Lung (tissue), 12 donors: ENCODE data around the gene NOSIP. TPM values are rescaled to one million over a fixed set of nuclear protein-coding genes. Genes with fewer than 3 reads are reported as not detected.

Experiments used
- ATAC-seq: fragments of 200-7000 bp; cut with Tn5 transposase; one replicate; pipeline ENCODE4 v1.9.1; 2020; ENCODE audit warnings: moderate number of reproducible peaks; ENCODE audit not compliant: insufficient read depth, low FRiP score
- DNase-seq, 3 donors: peaks; one replicate each; pipeline ENCODE4 v3.0.0-alpha.2; 2013 to 2017
- H3K27ac ChIP-seq, 2 donors: one replicate each; pipeline ENCODE4 v1.5.1; 2013; ENCODE audit warnings: mild to moderate bottlenecking in 2 of 2, moderate library complexity in 2 of 2, control low read depth in 1 of 2, inconsistent platforms in 1 of 2, low read depth in 1 of 2, low read length in 1 of 2
- H3K27me3 ChIP-seq, 3 donors: one replicate each; pipeline ENCODE4 v1.5.1; 2013; ENCODE audit warnings: low read length in 2 of 3; ENCODE audit not compliant: control insufficient read depth in 3 of 3, insufficient read depth in 3 of 3
- H3K36me3 ChIP-seq, 4 donors: one replicate each; pipeline ENCODE4 v1.5.1; 2013; ENCODE audit warnings: low read length in 4 of 4, mild to moderate bottlenecking in 1 of 4, moderate library complexity in 1 of 4; ENCODE audit not compliant: control insufficient read depth in 4 of 4, insufficient read depth in 4 of 4
- H3K4me1 ChIP-seq, 5 donors: one replicate each; pipeline ENCODE4 v1.5.1; 2013; ENCODE audit warnings: low read length in 5 of 5, mild to moderate bottlenecking in 2 of 5, moderate library complexity in 1 of 5; ENCODE audit not compliant: control insufficient read depth in 5 of 5, insufficient read depth in 5 of 5
- H3K4me3 ChIP-seq: one replicate; pipeline ENCODE4 v1.5.1; 2013; ENCODE audit warnings: mild to moderate bottlenecking, control low read depth, moderate library complexity
- H3K9ac ChIP-seq, 2 donors: one replicate each; pipeline ENCODE4 v1.5.1; 2013; ENCODE audit warnings: low read length in 2 of 2, control low read depth in 1 of 2; ENCODE audit not compliant: insufficient read depth in 1 of 2
- H3K9me3 ChIP-seq, 4 donors: one replicate each; pipeline ENCODE4 v1.5.1; 2013; ENCODE audit warnings: low read length in 3 of 4, mild to moderate bottlenecking in 1 of 4, moderate library complexity in 1 of 4; ENCODE audit not compliant: control insufficient read depth in 4 of 4, insufficient read depth in 3 of 4
- WGBS, 2 donors: extraction: QIAGEN DNeasy Blood & Tissue Kit; methylation state at CpG; one replicate each; pipeline ENCODE4 v1.1.7; 2013; 5-methylcytosine and 5-hydroxymethylcytosine counted together
- polyA plus RNA-seq, 2 donors: library from polyadenylated mRNA; stranded (reverse); fragments of 200-250 nt; gene quantifications; one replicate each; pipeline ENCODE4 v1.2.1, GENCODE V29; 2013
- total RNA-seq, 2 donors: library from RNA; depleted of rRNA in 1 of 2; stranded (reverse); fragments of >200 nt in 1 of 2; gene quantifications; one replicate each; pipeline ENCODE4 v1.2.1, GENCODE V29; 2014 to 2021
- TF ChIP-seq, protein P1 (sequence below): IDR thresholded peaks from 2 replicates; pipeline ENCODE4 v1.5.1; 2012; ENCODE audit warnings: mild to moderate bottlenecking; ENCODE audit errors: control extremely low read depth, extremely low read depth
- donor health status: control.
- donor health status: control.
- donor health status: Bipolar disorder and iron deficiency.
- donor health status: healthy.
- donor health status: DM: yes; HTN: yes; CAD: no.

Gene NOSIP
- total and polyA plus RNA-seq, 4 donors = 40.9 to 84.2 (median 62.6) TPM

DNA sequence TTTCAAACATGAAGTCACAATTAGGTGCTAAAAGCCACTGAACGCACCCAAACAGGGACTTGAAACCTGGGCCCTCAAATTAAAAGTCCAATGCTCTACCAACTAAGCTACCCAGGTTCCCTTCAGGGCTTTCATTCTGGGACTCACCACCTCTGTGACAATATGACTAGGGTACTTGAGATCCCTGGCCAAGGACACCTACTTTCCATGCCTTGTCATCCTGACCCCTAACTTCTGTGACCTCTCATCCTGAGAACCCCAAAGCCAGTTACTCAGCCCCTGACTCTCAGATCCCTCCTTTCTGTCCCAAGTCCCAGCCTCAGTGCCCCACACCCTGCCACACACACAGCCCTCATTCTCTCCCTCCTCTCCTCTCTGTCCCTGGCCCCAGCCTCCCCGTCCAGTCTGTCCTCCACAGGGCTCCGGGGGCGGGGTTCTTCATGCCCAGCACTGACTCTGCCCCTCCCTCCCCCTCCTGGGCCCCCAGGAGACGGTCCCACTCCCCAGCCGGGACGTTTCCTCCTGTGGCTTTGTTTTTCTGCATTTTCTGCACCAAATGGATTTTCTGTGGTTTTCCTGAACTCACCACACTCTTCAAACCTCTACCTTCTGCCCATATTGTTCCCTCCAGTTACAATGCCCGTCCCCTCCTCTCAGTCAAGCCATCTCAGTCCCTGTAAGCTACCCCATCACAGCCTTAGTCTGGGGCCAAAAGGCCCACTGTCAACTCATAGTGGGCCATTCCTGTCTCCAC, 45.5 kb downstream of the NOSIP start:
- no peak overlapping the region for H3K4me3 ChIP-seq
- no peak overlapping the region for H3K9ac ChIP-seq

DNA sequence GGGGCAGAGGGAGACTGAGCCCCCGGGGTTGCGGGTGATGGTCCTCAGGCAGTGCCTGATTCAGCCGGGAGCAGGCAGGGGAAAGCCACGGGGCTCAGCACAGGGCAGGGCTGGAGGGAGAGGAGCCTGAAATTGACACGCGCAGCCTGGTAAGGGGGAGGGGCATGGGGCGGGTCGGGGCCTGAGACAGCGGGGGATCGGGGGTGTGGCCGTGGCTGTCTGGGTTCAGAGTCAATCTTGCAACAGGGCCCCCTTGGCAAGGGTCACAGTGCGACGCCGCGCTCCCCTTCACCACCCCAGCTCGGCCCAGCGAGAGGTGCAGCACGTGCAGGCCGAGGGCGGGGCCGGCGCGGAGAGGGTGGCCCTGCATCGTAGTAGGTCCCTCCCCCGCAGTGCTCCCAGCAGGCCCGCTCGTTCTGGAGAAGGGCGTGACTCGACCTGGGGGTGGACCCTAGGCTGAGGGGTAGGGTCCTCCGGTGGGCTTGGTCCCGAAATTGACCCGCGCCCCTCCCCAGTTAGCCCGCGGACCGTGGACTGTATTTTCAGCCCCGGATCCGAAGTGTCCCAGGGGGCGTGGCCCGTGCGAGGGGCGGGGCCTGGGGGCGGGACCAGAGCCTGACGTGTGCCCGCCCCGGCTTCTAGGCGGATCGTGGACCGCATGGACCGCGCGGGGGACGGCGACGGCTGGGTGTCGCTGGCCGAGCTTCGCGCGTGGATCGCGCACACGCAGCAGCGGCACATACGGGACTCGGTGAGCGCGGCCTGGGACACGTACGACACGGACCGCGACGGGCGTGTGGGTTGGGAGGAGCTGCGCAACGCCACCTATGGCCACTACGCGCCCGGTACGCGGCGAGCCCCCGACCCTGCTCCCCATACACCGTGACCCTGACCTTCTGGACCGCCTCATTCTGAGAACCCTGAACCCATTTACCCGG, 46.5 kb downstream of the NOSIP start:
- no peaks in the 10 kb centered on the region for H3K9me3 ChIP-seq
- H3K27ac ChIP-seq = no peak overlapping the region
- ATAC-seq (peak; percentile 85), DNase-seq (peak; percentile 73 to 80 (median 75))
- peaks cover 0 to 10% (median 5%) of the 10 kb centered on the region in 5 donors for H3K4me1 ChIP-seq
- H3K4me3 ChIP-seq = peak overlapping the region; percentile 59
- 2 to 4% methylated on average over 82 to 87 of the region's 87 CpGs for WGBS, 2 donors
- TF ChIP-seq, protein P1, sequence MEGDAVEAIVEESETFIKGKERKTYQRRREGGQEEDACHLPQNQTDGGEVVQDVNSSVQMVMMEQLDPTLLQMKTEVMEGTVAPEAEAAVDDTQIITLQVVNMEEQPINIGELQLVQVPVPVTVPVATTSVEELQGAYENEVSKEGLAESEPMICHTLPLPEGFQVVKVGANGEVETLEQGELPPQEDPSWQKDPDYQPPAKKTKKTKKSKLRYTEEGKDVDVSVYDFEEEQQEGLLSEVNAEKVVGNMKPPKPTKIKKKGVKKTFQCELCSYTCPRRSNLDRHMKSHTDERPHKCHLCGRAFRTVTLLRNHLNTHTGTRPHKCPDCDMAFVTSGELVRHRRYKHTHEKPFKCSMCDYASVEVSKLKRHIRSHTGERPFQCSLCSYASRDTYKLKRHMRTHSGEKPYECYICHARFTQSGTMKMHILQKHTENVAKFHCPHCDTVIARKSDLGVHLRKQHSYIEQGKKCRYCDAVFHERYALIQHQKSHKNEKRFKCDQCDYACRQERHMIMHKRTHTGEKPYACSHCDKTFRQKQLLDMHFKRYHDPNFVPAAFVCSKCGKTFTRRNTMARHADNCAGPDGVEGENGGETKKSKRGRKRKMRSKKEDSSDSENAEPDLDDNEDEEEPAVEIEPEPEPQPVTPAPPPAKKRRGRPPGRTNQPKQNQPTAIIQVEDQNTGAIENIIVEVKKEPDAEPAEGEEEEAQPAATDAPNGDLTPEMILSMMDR = no peak
- H3K36me3 ChIP-seq = peaks cover 0 to 12% (median 9%) of the 10 kb centered on the region in 4 donors
- no peak overlapping the region for H3K9ac ChIP-seq
- H3K27me3 ChIP-seq = no peaks in the 10 kb centered on the region

More for the DNA sequence above, 45.5 kb downstream of the NOSIP start:
- DNase-seq = no peak
- 29 to 69% methylated on average over 8 of the region's 8 CpGs for WGBS, 2 donors
- H3K9me3 ChIP-seq = no peaks in the 10 kb centered on the region
- no peak overlapping the region for H3K27ac ChIP-seq
- TF ChIP-seq, protein P1 = no peak
- H3K36me3 ChIP-seq = peaks cover 0 to 14% (median 11%) of the 10 kb centered on the region in 4 donors
- H3K4me1 ChIP-seq = peaks cover 0 to 10% (median 5%) of the 10 kb centered on the region in 5 donors
- H3K27me3 ChIP-seq = no peaks in the 10 kb centered on the region
- no peak for ATAC-seq

DNA sequence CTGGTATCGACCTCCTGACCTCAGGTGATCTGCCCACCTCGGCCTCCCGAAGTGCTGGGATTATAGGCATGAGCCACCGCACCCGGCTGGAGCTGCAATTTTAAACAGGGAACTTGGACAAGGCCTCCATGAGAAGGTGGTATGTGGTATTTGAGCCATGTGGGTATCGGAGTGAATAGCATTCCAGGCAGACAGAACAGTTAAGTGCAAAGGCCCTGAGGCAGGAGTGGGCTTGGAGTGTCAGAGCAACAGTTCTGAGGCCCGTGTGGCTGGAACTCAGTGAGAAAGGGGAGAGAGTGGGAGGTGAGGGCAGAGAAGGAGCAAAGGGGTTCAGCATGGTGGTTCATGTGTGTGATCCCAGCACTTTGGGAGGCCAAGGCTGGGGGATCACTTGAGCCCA, 49.6 kb downstream of the NOSIP start:
- Histone ChIP-seq H3K27ac (no peak overlapping the region), H3K36me3 (peaks cover 0 to 8% (median 5%) of the 10 kb centered on the region in 4 donors), H3K9me3 (no peaks in the 10 kb centered on the region), H3K9ac (no peak overlapping the region), H3K4me3 (no peak overlapping the region), H3K4me1 (peaks cover 0 to 18% (median 5%) of the 10 kb centered on the region in 5 donors), H3K27me3 (no peaks in the 10 kb centered on the region)
- 92 to 95% methylated on average over 7 of the region's 7 CpGs for WGBS, 2 donors
- DNase-seq (no peak), ATAC-seq (no peak)
- TF ChIP-seq, protein P1 = no peak
